NCI-H128 (cell line): ENCODE data around the gene CELSR1.

Experiments
- DNase-seq: peaks from one replicate; lab custom pipeline; 2025; ENCODE audit not compliant: unreplicated experiment; lab: John Stamatoyannopoulos, UW

Gene CELSR1

DNA sequence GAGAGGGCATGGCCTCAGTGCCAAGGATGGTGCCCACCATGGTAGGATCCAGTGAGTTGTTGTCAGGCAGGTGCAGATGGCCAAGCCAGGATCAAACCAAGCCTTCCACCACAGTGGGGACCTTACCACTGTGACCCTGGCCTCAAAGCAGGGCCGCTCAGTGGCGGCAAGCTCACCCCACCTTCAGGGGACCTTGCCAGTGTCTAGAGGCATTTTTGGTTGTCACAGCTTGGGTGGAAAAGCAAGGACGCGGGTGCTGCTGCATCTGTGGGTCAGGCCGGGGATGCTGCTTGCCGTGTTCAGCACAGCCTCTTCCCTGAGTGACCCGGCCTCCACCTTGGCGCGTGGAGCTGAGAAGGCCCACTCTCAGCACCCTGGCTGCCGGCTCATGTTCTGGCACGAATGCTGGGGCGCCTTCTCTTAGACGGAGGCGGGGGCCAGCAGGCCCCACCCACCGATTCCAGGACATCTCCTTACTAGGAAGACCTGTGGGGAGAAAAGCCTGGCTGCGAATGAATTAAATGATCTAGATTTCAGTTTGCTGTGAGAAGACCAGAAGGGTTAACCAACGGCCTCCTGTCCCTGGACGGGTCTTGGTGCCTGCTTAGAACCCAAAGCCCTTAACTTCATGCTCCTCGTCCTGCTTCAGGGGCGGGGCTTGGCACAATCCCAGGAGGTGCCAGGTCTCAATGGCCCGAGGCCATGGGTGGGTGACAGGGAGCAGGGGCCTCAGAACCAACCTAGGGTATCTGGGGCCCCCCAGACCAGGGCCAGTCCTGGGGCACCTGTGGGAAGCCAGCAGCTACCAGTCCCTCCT is 183.0 kb downstream of the CELSR1 start:
- DNase-seq: no peak

DNA sequence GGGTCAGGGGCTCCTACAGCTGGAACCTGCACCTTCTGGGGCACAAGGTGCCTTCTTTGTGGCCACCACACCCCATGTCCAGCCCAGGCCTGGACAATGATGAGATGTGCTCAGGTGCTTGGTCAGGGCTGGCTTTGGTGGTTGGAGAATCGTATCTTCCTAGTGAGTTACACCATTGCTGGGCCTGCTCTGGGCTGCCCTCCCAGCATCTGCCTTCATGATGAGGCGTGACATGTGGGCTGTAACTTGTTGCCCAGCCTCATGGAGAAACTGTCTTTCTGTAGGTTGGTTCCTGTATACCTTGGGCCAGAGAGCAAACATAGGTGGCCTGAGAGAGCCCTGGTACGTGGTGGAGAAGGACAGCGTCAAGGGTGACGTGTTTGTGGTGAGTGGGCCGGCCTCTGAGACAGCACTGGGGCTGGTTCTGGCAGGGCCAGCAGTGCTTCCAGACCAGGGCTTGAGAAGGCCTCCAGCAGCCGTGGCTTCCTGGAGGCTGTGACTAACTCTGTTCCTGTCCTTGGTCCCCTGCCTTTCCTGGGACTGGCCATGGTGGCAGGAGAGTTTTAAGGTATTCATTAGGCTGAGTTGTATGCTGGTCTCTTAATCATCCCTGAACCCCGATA is 183.8 kb downstream of the CELSR1 start:
- DNase-seq: no peak

- DNase-seq: no peak
Measured at GRCh38 chr22:46352691-46353386, 184.6 kb downstream of the CELSR1 start.

- DNase-seq: no peak
Measured at GRCh38 chr22:46352276-46352675, 185.1 kb downstream of the CELSR1 start.

DNA sequence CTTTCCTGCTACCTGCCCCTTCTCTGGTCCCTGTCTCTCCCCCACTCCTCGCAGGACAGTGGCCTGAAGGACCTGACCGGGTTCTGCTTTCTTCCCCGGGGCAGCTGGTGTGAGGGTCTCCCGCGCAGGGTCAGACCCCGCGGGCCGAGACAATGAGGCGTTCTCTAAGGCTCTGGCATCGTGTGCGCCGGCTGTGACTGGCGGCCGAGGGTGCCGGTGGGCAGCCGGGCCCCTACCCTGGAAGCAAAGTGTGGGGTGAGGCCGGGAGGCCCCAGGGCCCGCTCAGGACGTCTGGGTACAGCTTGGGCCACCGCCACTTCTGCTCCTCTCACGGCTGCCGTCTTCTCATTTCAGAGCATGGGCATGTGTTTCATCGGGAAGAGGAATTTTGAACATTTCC is 185.7 kb downstream of the CELSR1 start:
- DNase-seq: no peak

GRCh38 chr22:46351131-46351735 is 186.2 kb downstream of the CELSR1 start:
- DNase-seq: no peak

DNA sequence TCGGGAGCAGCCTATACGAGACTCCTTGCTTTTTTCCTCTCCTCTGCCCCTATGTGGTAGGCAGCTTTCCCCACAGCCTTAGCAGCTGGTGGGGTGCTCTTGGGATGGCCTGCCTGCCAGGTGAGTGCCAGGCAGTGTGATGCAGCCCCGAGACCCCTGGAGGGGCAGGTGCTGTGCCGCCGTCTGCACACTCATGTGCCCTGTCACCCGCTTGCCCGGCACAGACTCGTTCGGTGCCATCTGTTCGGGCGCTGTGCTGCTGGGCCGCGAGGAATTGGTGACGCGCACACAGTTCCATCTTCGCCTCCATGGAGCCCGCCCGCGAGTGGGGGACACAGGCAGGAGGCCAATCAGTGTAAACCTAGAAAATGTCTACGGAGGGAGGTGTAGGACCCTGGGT is 186.8 kb downstream of the CELSR1 start:
- no peak for DNase-seq

DNA sequence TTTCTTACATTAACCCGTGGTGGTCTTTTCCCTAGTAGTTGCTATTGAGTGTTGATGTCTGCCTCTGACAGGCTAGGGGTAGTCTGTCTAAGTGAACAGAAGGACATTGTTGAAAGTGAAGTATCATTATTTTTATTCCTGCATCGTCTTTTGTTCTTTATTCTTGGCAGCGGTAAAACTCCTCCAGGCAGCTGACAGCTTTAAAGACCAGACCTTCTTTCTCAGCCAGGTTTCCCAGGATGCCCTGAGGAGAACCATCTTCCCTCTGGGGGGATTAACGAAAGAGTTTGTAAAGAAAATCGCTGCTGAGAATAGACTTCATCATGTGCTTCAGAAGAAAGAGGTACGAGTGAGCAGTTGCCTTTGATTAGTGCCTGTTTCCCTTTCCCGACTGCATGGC is 187.3 kb downstream of the CELSR1 start:
- no peak for DNase-seq

- DNase-seq: no peak
Measured at GRCh38 chr22:46349681-46350080, 187.7 kb downstream of the CELSR1 start.

DNA sequence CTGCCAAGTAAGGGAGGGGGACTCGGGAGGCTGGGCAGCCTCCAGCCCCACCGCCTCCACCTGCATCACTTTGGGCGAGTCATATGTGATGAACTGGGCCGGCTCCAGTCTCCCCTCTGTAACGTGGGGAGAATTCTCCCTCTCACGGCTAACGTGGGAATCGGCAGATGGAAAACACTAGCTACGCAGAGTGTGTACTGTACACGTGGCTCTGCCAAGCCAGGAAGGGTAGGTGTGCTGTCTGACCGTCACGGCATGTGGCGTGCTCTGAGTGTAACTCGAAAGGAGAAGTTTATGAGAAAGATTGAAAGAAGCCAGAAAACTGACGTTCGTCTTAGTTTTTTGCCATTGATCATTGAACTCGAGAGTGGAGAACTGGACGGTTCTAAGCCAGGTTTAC is 188.2 kb downstream of the CELSR1 start:
- no peak for DNase-seq

GRCh38 chr22:46348099-46348695 is 189.2 kb downstream of the CELSR1 start:
- no peak for DNase-seq

- no peak for DNase-seq
Measured at GRCh38 chr22:46347646-46348045, 189.8 kb downstream of the CELSR1 start.

GRCh38 chr22:46346680-46347405 is 190.6 kb downstream of the CELSR1 start:
- no peak for DNase-seq

GRCh38 chr22:46340676-46341075 is 196.7 kb downstream of the CELSR1 start:
- DNase-seq: no peak

DNA sequence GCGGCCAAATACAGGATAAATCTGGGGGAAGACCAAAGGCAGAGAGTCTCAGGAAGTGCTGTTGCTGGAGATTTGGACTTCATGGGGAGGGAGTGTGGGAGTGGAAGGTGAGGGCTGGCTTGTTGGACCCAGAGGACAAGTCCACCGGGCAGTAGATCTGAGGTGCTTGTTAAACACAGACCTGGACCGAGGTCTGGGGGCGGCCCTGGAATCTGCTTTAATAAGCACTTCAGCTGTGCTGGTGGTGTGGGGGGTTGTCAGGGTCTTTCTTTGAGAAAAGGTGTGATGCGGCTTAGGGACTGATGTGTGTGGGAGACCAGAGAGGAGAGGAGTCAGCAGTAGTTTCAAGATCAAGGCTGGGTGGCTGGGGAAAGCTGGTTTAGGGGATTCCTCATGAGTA is 197.5 kb downstream of the CELSR1 start:
- DNase-seq: no peak

DNA sequence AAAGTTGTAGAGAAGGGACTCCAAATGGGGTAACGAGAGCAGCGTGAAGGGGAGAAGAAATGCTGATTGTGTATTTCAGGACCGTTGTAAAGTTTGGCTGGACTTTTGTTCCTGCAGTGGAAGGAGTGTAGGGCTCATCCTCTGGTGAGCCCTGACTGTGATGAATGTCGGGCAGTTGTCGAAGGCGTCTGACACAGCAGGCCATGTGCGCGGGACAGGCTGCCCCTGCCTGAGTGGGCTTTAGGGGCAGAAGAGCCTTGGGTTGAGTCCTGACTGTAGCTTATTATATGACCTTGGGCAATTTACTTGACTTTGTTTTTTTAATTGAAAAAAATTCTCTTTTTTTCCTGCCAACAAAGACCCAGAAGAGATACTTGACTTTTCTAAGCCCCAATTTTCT is 198.8 kb downstream of the CELSR1 start:
- no peak for DNase-seq

DNA sequence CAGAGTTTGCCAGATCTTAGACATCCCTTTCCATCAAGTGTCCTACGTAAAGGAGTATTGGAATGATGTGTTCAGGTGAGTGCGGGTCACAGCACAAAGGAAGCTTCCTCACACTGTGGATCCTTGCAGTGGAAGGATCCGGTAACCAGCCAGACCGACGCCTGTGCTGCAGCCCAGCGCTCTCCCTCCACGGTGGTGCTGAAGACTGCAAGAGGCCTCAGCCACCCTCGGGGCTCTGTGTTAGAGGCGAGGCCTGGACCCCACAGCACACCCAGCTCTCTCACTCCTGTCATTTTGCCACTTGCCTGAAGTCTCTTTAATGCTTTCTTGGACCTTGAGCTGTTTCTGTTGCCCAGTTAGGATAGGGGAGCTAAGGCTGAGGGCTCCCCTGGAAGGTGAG is 199.6 kb downstream of the CELSR1 start:
- DNase-seq: no peak

DNA sequence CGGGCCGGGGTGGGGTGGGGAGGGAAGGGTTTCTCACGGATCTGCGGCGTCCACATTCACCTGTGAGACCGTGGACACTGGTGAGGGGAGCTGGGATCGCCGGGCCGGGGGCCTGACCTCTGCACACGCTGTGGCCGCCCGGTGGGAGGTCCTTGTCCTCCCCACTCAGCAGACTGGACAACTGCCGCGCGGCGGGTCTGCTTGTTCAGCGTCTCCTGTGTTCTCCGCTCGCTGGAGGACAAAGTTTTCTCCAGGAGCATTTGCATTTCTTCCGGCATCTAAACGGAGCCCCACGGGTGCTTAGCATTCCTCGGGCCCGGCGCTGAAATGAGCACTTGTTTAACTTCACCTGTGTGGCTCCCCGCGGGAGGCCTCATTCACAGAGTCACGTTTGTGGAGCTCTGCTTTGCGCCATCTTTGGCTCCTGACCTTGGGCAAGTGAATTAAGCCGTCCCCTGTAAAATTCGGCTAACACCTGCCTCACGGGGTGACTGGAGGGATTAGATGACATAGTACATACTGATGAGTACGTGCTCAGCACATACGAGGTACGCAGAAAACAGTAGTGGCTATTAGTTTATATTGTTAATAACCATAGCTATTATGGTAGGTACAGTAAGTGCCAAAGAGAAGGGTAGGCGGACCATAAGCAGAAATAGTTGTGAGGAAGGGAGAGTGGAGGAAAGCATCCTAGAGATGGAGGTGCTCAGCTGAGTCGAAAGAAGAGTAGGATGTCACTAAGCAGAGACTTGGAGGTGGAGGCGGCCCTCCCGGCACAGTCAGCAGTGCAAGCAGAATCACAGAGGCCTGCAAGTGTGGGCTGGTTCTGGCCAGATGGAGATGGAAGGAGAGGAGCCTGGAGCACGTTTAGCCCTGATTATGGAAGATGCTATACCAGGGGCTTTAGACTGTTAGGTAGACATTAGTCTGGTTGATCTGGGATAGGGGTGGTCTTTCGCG is 201.0 kb downstream of the CELSR1 start:
- DNase-seq: no peak
